IPS DF 19.7 (cell line): ENCODE measurements around the gene CACNA1C.

ENCODE experiments used
- DNase-seq: peaks from one replicate; pipeline ENCODE4 v3.0.0-alpha.2; 2013; ENCODE audit warnings: low read depth, low spot score

Gene CACNA1C

GRCh38 chr12:2274733-2275132 is 221.9 kb downstream of the CACNA1C start:
- no peak for DNase-seq

DNA sequence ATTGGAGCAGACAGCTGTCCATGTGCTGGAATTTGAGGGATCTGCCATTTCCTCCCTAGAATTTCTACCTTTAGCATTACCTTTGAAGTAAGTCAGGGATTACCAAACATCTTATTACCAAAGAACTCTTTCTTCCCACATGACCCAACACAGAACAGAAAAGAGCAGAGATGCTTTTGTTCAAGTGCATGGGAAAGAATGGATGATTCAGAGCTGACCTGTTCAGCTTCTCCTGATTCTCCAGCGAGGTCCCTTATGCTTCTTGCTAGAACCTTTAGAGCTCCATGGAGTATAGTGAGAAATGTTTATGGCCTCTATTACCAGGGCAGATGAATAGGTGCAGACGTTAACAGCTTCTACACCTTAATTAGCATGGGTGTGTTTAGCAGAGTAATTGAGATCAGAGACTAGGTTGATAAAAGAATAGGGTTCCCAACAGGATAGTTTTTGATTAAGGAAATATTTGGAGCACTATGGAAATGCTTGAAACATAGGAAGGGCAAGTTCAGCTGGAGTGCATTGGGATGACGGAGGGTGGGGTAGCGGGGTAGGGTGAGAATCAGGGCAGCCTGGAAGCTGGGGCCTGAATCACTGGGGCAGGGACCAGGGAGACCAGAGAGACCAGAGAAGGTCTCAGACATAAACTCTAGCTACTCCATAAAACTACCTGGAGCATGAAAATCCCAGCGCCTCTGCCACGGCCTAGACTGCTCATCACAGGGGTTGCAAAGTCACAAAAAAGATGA is 223.7 kb downstream of the CACNA1C start:
- DNase-seq: no peak

- DNase-seq: no peak
Observed at GRCh38 chr12:2277492-2278155, 224.8 kb downstream of the CACNA1C start.

- no peak for DNase-seq
Observed at GRCh38 chr12:2281446-2281845, 228.7 kb downstream of the CACNA1C start.

- DNase-seq: peak; percentile 64
Observed at GRCh38 chr12:2282318-2282717, 229.5 kb downstream of the CACNA1C start.

GRCh38 chr12:2283480-2283879 is 230.7 kb downstream of the CACNA1C start:
- DNase-seq: no peak

DNA sequence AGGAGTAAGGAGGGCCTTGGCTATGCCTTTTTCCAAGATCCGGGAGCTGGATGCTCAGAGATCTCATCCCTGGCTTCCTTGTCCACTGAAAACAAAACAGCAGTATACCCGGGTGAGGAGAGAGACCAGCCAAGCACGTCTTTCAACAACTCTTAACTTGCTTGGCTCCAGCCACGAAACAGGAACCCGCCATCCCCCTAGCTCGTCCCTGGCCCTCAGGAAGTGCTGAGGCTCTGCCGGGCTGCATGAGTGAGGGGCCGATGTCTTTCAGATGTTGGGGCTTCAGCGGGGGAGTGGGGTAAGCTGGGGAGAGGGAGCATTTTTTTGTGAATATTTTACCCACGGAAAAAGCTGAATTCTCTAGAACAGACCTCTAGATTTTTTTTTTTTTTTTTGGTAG is 231.1 kb downstream of the CACNA1C start:
- DNase-seq: no peak

DNA sequence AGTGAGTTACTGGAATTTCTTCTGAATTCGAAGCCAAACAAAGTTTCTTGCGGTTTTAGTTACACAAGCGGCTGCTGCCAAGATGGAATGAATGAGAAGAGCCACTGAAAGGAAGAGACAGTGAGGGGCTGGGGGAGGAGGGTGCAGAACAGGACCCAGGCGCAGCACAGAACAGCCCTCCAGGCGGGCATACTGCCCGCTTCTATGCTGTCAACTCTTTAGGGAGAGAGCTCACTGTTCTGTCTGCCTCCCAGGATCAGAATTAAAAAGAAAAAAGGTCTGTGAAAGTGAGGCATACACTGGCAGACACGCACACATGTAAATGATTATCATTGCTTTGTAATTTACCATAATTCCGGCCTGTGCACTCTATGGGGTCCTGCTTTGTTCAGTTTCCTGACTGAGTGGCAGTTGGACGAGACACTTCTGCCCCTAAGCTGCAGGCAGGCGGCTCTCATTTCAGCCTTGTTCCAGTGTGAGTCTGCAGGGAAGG is 231.6 kb downstream of the CACNA1C start:
- DNase-seq: no peak

- peak; percentile 52 for DNase-seq
Observed at GRCh38 chr12:2284857-2285256, 232.1 kb downstream of the CACNA1C start.

- no peak for DNase-seq
Observed at GRCh38 chr12:2285462-2285861, 232.7 kb downstream of the CACNA1C start.

DNA sequence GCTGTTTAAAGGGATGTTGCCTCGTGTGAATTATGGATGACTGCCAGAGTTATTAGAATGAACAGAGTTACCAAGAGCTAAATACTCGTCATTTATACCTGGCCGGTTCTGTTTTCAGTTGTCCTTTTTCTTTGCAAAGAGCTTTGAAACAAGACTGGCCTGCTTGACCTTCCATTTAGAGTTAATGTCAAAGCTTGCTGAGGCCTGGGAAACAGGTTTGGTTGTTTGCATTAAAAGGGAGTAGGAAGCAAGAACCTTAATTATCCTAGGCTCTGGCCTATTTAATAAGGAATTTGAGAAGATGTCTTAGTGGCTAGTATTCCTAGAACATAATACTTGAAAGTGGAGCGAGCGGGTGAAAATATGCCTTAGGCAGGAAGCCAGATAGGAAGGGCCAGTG is 233.3 kb downstream of the CACNA1C start:
- DNase-seq: no peak

DNA sequence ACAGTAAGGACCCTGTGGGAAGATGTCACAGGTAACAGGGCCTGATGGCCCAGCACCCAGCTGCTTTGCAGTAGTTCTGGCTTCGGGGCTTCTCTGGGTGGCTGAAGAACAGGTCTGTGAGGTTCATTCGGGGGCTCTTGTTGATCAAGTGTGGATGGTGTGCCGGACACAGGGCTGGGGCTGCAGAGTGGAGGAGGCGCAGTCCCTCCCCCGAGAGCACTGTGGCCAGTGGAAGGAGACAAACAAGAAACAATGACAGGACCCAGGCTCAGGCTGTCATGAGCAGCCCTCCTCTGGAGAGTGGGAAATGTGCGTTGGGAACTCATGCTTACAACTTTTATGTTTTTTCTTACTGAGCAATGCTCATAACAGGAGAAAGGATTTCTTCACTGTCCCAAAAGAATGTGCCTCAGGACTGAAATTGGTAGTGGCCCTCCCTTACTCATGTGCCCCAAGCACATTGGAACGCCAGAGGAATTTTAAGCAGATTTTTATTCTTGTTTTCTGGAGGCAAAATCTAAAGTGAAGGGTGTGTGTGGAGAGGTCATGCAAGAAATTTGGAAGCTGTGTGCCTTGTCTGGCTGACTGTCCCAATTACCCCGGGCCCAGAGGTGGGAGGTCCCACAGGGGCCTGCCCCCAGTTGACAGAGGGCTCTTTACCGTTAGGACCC is 233.8 kb downstream of the CACNA1C start:
- DNase-seq: no peak

- DNase-seq: no peak
Observed at GRCh38 chr12:2287151-2287550, 234.4 kb downstream of the CACNA1C start.

DNA sequence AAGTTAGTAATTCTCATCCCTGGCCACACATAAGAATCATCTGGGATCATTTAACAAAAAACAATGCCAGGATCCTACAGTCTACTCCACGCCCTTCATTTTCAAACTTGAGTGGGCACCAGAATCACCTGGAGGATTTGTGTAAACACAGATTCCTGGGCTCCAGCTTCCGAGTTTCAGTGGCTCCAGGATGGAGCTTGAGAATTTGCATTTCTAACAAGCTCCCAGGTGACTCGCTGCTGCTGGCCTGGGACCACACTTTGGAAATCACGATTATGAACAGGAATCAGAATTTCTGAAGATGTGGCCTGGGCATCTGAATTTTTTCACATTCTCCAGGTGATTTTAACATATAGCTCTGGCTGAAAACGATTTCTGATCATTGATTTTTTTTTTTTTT is 234.8 kb downstream of the CACNA1C start:
- DNase-seq: no peak

- no peak for DNase-seq
Observed at GRCh38 chr12:2288001-2288400, 235.2 kb downstream of the CACNA1C start.

- no peak for DNase-seq
Observed at GRCh38 chr12:2288471-2288870, 235.7 kb downstream of the CACNA1C start.

DNA sequence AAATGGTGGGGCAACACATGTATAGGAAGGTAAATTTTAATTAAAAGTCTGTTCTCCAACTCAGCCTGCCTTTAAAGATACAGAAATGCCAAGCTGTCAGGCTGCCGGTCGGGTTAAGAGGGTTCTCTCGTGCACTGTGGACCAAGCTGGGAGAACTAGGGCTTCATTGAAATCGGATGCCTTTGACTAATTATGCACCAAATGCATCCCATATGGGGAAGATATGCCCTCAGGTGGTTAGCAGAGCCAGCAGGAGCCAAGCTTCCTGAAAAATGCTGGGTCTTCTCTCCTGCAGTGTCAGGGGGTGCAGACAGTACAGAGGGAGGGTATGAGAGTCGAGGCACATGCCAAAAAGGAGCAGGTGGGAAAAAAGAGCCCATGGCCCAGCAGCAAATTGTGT is 236.1 kb downstream of the CACNA1C start:
- DNase-seq: no peak

DNA sequence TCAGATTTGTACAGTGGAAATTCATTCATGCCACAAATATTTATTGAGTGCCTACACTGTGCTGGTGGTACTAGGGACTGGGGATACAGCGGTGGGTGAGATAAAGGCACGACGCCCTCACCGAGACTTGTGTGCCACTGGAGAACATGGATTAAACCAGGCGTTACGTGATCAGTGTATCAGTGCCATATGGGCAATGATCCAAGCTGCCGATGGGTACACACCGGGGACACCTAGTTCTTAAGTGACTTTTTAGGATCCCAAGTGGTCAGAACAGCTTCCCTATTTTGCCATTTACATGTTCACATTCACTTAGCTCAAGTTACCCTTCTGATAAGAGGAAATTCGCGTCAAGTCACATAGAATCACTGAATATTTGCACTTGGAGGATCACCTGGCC is 236.7 kb downstream of the CACNA1C start:
- DNase-seq: no peak

- no peak for DNase-seq
Observed at GRCh38 chr12:2290091-2290490, 237.3 kb downstream of the CACNA1C start.

- no peak for DNase-seq
Observed at GRCh38 chr12:2290516-2291065, 237.8 kb downstream of the CACNA1C start.

DNA sequence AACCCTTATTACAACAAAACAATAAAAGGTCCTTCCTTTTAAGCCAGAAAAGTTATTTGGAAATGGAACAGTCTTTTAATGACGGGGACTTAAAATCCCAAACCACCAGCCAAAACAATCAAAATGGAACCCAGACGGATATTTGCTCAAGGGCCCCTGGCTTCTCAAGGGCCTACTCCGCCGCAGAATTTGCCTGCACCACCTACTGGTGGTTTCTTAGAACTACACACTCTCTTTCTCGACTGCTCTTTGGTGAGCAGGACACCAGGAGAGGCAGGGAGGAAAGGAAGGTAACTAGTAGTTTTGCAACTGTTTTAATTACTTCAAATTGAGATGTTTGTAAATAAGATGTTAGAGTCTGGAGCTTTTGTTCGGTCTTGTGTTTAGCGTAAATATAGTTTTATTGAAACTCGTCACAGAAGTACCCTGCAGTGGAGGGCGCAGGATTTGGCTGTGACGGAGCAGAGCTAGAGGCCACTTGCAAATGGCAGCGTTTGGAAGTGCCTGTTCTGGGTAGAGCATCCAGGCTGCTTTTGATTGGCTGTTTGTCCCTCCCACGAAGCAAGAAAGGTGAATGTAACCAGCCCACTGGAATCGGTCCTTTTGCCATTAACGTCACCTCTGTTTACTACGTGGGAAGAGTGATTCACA is 238.5 kb downstream of the CACNA1C start:
- DNase-seq: no peak

DNA sequence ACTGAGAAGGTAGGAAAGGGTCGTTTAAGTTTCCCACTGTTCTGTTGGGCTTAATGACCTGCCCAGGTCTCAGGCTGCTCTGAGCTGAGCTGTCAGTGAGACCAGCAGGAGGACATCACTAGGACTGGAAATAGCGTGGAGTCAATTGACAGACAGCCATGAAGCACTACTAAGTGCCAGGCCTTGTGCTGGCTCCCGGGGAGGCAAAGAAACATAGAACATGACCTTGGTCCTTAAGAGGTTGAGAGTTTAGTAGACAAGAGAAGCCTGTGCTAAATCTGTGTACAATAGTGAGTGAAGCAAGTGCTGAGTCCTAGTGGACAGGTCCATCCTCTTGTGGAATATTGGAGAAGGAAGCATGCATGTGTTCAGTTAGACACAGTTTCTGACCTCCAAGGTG is 239.2 kb downstream of the CACNA1C start:
- DNase-seq: no peak
